GM12878 (cell line): ENCODE measurements around the gene BCL2L12. TPM values are rescaled to one million over a fixed set of nuclear protein-coding genes. Genes with fewer than 3 reads are reported as not detected.

Source experiments
- ATAC-seq: fragments of 200-7000 bp; cut with Tn5 transposase; 3 replicates; pipeline ENCODE4 v1.9.1; 2020; ENCODE audit warnings: mild to moderate bottlenecking, moderate library complexity
- BruUV-seq: library from RNA; stranded (reverse); fragments of 400-500 nt; replicated peaks from 2 replicates; lab custom pipeline; 2021; lab: Mats Ljungman, UMichigan
- CTCF ChIA-PET: fragments of 300-600 bp; sonication (Branson Sonifier 250); formaldehyde crosslinking; extraction: SDS; loops from one replicate; lab custom pipeline; 2021; ENCODE audit warnings: inconsistent platforms; lab: Yijun Ruan, JAX
- POLR2A ChIA-PET: fragments of 350-600 bp; formaldehyde crosslinking; extraction: SDS; loops from one replicate; lab custom pipeline; 2021; ENCODE audit warnings: inconsistent platforms; lab: Charles Lee
- RAD21 ChIA-PET: fragments of 300-600 bp; sonication (Branson Sonifier 250); formaldehyde crosslinking; loops from one replicate; lab custom pipeline; 2023; ENCODE audit warnings: antibody characterized with exemption; ENCODE audit not compliant: unreplicated experiment; lab: Charles Lee
- SMC1A ChIA-PET: fragments of 300-600 bp; sonication (Branson Sonifier 250); formaldehyde crosslinking; loops from one replicate; lab custom pipeline; 2023; ENCODE audit not compliant: unreplicated experiment, uncharacterized antibody; lab: Charles Lee
- DNase-seq: peaks from one replicate; pipeline ENCODE4 v3.0.0-alpha.2; 2011; ENCODE audit warnings: low read depth, low spot score
- FAIRE-seq: peaks from 3 replicates; lab custom pipeline; 2011; peaks lifted over from hg19 to GRCh38; lab: Jason Lieb, UNC
- H2AFZ ChIP-seq: 2 replicates; pipeline ENCODE4 v1.6.0; 2011; ENCODE audit warnings: low read depth, low read length, control low read depth; ENCODE audit not compliant: control insufficient read depth
- H3K27ac ChIP-seq: 2 replicates; pipeline ENCODE4 v1.5.1; 2011; ENCODE audit warnings: control low read depth; ENCODE audit not compliant: control insufficient read depth, insufficient read depth
- H3K27me3 ChIP-seq, 2 experiments: replicated peaks in 1 of 2; 2 replicates each; pipeline versions ENCODE4 v1.6.0 to v1.6.1; 2011; ENCODE audit warnings: low read length in 1 of 2; ENCODE audit not compliant: control insufficient read depth in 2 of 2, insufficient read depth in 2 of 2
- H3K36me3 ChIP-seq, 2 experiments: 2 replicates each; pipeline ENCODE4 v1.5.1; 2011; ENCODE audit warnings: low read length in 1 of 2; ENCODE audit not compliant: control insufficient read depth in 2 of 2, insufficient read depth in 2 of 2
- H3K4me1 ChIP-seq: 2 replicates; pipeline ENCODE4 v1.6.1; 2011; ENCODE audit warnings: mild to moderate bottlenecking, low read length, moderate library complexity, mixed read lengths; ENCODE audit not compliant: control insufficient read depth, insufficient read depth
- H3K4me2 ChIP-seq: 2 replicates; pipeline ENCODE4 v1.6.0; 2011; ENCODE audit warnings: control low read depth; ENCODE audit not compliant: control insufficient read depth, insufficient read depth
- H3K4me3 ChIP-seq: fragments of 200-600 bp; sonication (generic); 2 replicates; pipeline ENCODE4 v1.5.1; 2016
- H3K79me2 ChIP-seq: 2 replicates; pipeline ENCODE4 v1.6.0; 2011; ENCODE audit warnings: low read length; ENCODE audit not compliant: control insufficient read depth, insufficient read depth
- H3K9ac ChIP-seq: 2 replicates; pipeline ENCODE4 v1.8.0; 2011; ENCODE audit warnings: low read length, control low read depth, mixed read lengths; ENCODE audit not compliant: control insufficient read depth, insufficient read depth
- H3K9me3 ChIP-seq: replicated peaks from 3 replicates; pipeline ENCODE4 v1.5.1; 2011; ENCODE audit warnings: mild to moderate bottlenecking, low read length; ENCODE audit not compliant: control insufficient read depth, insufficient read depth
- H4K20me1 ChIP-seq: 2 replicates; pipeline ENCODE4 v1.6.0; 2011; ENCODE audit not compliant: control insufficient read depth, insufficient read depth
- IKZF2 ChIP-seq, 2 experiments: fragments of 450-650 bp; IDR thresholded peaks; 2 replicates each; pipeline ENCODE4 v1.6.1; 2017; ENCODE audit warnings: mild to moderate bottlenecking in 2 of 2, moderate library complexity in 2 of 2
- NRF1 ChIP-seq: conservative IDR thresholded peaks from 2 replicates; pipeline ENCODE4 v1.6.1; 2011; ENCODE audit warnings: mild to moderate bottlenecking, low read depth, low read length, improper control_type of control experiment
- PAX5 ChIP-seq: IDR thresholded peaks from 2 replicates; pipeline ENCODE4 v1.6.1; 2011; ENCODE audit warnings: low read depth, low read length, borderline replicate concordance
- RAD51 ChIP-seq: fragments of 450-650 bp; IDR thresholded peaks from 2 replicates; pipeline ENCODE4 v1.6.1; 2016; ENCODE audit warnings: moderate library complexity, mild to moderate bottlenecking, inconsistent platforms
- SMAD5 ChIP-seq: IDR thresholded peaks from 2 replicates; pipeline ENCODE4 v1.6.1; 2016; ENCODE audit warnings: antibody characterized with exemption, low read depth
- ZBTB33 ChIP-seq: fragments of 450-650 bp; IDR thresholded peaks from 2 replicates; pipeline ENCODE4 v1.6.1; 2017; ENCODE audit warnings: mild to moderate bottlenecking
- WGBS: methylation state at CpG from one replicate; pipeline ENCODE4 v1.1.6; 2016; ENCODE audit warnings: low lambda C conversion rate; ENCODE audit not compliant: insufficient replicate concordance, insufficient coverage; ENCODE audit errors: missing lambda C conversion rate; 5-methylcytosine and 5-hydroxymethylcytosine counted together
- in situ Hi-C: fragments of 300-500 bp; cut with MboI; formaldehyde crosslinking; loops from 9 replicates; pipeline ENCODE4 v1.14.3; 2018; ENCODE audit warnings: mixed read lengths
- intact Hi-C: fragments of 100-400 bp; cut with micrococcal nuclease; formaldehyde crosslinking; loops from one replicate; pipeline ENCODE4 v1.14.2; 2022; ENCODE audit not compliant: unreplicated experiment
- polyA plus RNA-seq, 11 experiments: library from polyadenylated mRNA; depleted of rRNA in 4 of 11; unstranded in 6 of 11; stranded (reverse) in 5 of 11; fragments of >200 nt; fragmentation: Nextera tagmentation in 4 of 11; fragmentation: Illumina TruSeq in 1 of 11; extraction: Ambion mirVana in 4 of 11; extraction: Trizol in 1 of 11; gene quantifications; 1 replicate in 1 of 11; 2 replicates in 10 of 11; pipeline versions ENCODE4 v1.2.1 to v1.2.3, GENCODE V29; 2011 to 2016; ENCODE audit warnings: inconsistent platforms in 2 of 11, missing spikeins in 2 of 11, low read depth in 1 of 11
- total RNA-seq, 4 experiments: library from RNA; depleted of rRNA in 3 of 4; stranded (reverse); fragments of >200 nt in 3 of 4; fragmentation: Illumina TruSeq in 1 of 4; extraction: Trizol in 1 of 4; gene quantifications; 2 replicates each; pipeline versions ENCODE4 v1.2.1 to v1.2.3, GENCODE V29; 2013 to 2021

BCL2L12 gene
- total and polyA plus RNA-seq, 10 of the 15 experiments (the other 5 are each of a cell fraction or from before 2014, with no cell fraction given), result 1.8 to 143 (median 50.4) TPM

DNA sequence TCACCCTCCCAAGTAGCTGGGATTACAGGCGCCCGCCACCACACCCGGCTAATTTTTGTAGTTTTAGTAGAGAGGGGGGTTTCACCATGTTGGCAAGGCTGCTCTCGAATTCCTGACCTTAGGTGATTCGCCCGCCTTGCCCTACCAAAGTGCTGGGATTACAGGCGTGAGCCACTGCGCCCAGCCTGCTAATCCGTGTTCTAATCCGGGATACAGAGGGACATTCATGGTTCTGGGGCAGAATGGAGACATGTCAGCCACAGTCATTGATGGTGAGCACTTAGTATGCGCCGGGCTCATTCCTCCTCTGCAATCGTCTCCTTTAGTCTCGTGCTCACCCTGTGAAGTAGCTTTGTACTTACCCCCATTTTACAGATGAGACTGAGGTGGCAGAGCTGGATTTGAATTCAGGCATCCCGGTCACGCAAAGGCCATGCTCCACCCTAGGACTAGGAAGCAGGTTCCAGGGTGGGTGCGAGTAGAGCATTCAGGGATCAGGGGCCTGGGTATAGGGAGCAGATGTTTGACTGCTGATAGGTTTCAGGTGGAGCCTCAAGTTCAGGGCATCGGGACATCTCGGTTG is 34.0 kb upstream of the BCL2L12 start:
- H3K36me3 ChIP-seq, result peaks cover under 1 to 2% of the 10 kb centered on the region in 2 experiments; a peak in 1 of 4 replicates
- no TSS peak for BruUV-seq
- ChIA-PET CTCF (interaction anchor here (0.5 to 1.4 kb wide), 3 partner anchors 9 to 49 kb away, joined by 3 to 4 read pairs (median 4); partner anchors contain the start of gene RRAS), RAD21 (no interaction called here), SMC1A (no interaction called here), POLR2A (no interaction called here)
- ATAC-seq (no peak), FAIRE-seq (no peak)
- no peaks in the 10 kb centered on the region for H3K4me1 ChIP-seq
- whole genome bisulfite sequencing, result 95% methylated on average over 19 of the region's 19 CpGs
- H3K4me2 ChIP-seq, result no peak overlapping the region
- no peak overlapping the region for H3K9ac ChIP-seq
- H4K20me1 ChIP-seq, result no peaks in the 10 kb centered on the region
- no peaks in the 10 kb centered on the region for H3K27me3 ChIP-seq
- in situ Hi-C loops, result no loop called here
- H3K27ac ChIP-seq, result no peak overlapping the region
- H2AFZ ChIP-seq, result no peak overlapping the region
- no peaks in the 10 kb centered on the region for H3K79me2 ChIP-seq
- no peak overlapping the region for H3K4me3 ChIP-seq
- no peaks in the 10 kb centered on the region for H3K9me3 ChIP-seq
- intact Hi-C loops, result no loop called here
- no peak for TF ChIP-seq PAX5
- TF ChIP-seq ZBTB33, result no peak
- no peak for TF ChIP-seq IKZF2 (IDR thresholded peaks at IDR 0.05)
- TF ChIP-seq NRF1, result no peak
- no peak for TF ChIP-seq SMAD5
- TF ChIP-seq RAD51, result no peak
- TF ChIP-seq, all 136 proteins: peak for 0
- DNase-seq, result no peak
